Urinary bladder (tissue), 4 donors: ENCODE results near the gene RSPH4A. TPM values are rescaled to one million over a fixed set of nuclear protein-coding genes. Genes with fewer than 3 reads are reported as not detected.
"Not testable (repeated sequence)": the region's sequence is repeated elsewhere in the genome, so short reads cannot be mapped to it uniquely, and the experiment has no call there.

Source experiments
- DNase-seq: peaks from one replicate; pipeline ENCODE4 v3.0.0-alpha.2; 2015; ENCODE audit errors: extremely low spot score
- H3K27ac ChIP-seq: one replicate; pipeline ENCODE4 v1.5.1; 2013; ENCODE audit warnings: low read depth, mild to moderate bottlenecking, moderate library complexity
- H3K36me3 ChIP-seq: one replicate; pipeline ENCODE4 v1.6.1; 2013; ENCODE audit warnings: mild to moderate bottlenecking, moderate library complexity; ENCODE audit not compliant: insufficient read depth
- H3K4me1 ChIP-seq: one replicate; pipeline ENCODE4 v1.6.1; 2013; ENCODE audit warnings: mild to moderate bottlenecking, moderate library complexity; ENCODE audit not compliant: insufficient read depth
- H3K4me3 ChIP-seq: one replicate; pipeline ENCODE4 v1.5.1; 2013; ENCODE audit warnings: low read depth, low read length
- WGBS: extraction: QIAGEN DNeasy Blood & Tissue Kit; methylation state at CpG from one replicate; pipeline ENCODE4 v1.1.7; 2013; 5-methylcytosine and 5-hydroxymethylcytosine counted together
- polyA plus RNA-seq: library from polyadenylated mRNA; stranded (reverse); fragments of 200-250 nt; gene quantifications from one replicate; pipeline ENCODE4 v1.2.3, GENCODE V29; 2013
- total RNA-seq: library from RNA; depleted of rRNA; stranded (reverse); fragments of >200 nt; gene quantifications from one replicate; pipeline ENCODE4 v1.2.3, GENCODE V29; 2014
- donor health status: healthy with polysubstance abuse.
- donor health status: healthy.

Gene RSPH4A
- total and polyA plus RNA-seq, 2 donors = 0.28 to 0.90 TPM

DNA sequence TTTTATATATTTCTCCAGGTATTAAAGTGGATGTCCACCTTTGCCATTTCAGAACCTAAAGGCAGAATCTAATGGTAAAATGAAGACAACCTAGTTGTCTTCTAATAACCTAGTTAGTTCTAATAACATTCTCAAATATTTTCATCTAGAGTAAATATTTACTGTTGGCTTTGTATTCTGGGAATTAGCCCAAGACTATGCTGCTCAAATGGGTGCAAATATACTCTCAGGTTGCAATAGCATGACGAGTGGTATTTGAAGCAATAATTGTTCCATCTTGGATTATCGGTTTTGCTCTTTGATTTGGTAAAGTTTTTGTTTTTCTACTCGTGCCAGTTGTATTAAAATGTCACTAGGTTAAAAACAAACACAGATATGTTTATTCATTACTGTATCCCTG, 21.0 kb upstream of the RSPH4A start:
- no peak for DNase-seq
- no peak overlapping the region for H3K27ac ChIP-seq

DNA sequence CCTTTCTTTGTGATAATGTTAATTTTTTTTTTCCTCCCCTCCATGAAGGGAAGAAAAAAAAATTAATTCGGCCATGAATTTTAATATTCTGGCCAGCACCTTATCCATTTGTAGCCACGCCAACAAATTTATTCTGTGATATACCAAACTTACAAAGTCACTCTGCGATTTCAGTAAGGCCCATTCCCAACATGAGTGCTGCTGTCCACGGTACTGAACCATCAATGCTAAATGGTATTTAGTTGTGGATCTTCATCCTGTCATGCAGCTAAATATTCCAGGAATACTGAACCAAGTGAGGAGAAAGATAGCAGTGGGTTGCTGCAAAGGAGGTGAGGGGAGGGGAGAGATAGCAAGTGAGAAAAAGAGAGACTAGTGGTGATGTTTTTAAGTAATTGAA, 19.5 kb upstream of the RSPH4A start:
- peaks cover 8% of the 10 kb centered on the region for H3K36me3 ChIP-seq

More for the DNA sequence above, 21.0 kb upstream of the RSPH4A start:
- Histone ChIP-seq H3K4me1 (no peaks in the 10 kb centered on the region), H3K36me3 (peaks cover 11% of the 10 kb centered on the region), H3K4me3 (no peak overlapping the region)
- WGBS = 67% methylated on average over 3 of the region's 3 CpGs

DNA sequence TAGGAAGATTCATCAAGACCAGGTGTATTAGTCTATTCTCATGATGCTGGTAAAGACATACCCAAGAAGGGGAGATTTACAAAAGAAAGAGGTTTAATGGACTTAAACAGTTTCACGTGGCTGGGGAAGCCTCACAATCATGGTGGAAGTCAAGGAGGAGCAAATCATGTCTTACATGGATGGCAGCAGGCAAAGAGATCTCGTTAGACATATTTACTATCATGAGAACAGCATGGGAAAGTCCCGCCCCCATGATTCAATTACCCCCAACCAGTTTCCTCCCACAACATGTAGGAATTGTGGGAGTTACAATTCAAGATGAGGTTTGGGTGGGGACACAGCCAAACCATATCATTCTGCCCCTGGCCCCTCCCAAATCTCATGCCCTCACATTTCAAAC, 12.4 kb upstream of the RSPH4A start:
- not testable (repeated sequence) for H3K36me3 ChIP-seq, H3K4me3 ChIP-seq, DNase-seq, H3K27ac ChIP-seq, H3K4me1 ChIP-seq
- 92% methylated on average over 3 of the region's 3 CpGs for WGBS

More for the DNA sequence above, 19.5 kb upstream of the RSPH4A start:
- no peak for DNase-seq
- Histone ChIP-seq H3K4me3 (no peak overlapping the region), H3K27ac (no peak overlapping the region), H3K4me1 (no peaks in the 10 kb centered on the region)
- WGBS = 79% methylated on average over 4 of the region's 4 CpGs

DNA sequence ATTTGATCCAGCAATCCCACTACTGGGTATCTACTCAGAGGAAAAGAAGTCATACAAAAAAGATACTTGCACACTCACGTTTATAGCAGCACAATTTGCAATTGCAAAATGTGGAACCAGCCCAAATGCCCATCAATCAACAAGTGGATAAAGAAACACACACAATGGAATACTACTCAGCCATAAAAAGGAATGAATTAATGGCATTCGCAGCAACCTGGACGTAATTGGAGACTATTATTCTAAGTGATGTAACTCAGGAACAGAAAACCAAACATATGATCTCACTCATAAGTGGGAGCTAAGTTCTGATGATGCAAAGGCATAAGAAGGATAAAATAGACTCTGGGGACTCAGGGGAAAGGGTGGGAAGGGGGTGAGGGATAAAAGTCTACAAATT, 11.4 kb upstream of the RSPH4A start:
- H3K27ac ChIP-seq, DNase-seq, H3K4me3 ChIP-seq, H3K4me1 ChIP-seq, H3K36me3 ChIP-seq: not testable (repeated sequence)
- WGBS = 90% methylated on average over 3 of the region's 3 CpGs

DNA sequence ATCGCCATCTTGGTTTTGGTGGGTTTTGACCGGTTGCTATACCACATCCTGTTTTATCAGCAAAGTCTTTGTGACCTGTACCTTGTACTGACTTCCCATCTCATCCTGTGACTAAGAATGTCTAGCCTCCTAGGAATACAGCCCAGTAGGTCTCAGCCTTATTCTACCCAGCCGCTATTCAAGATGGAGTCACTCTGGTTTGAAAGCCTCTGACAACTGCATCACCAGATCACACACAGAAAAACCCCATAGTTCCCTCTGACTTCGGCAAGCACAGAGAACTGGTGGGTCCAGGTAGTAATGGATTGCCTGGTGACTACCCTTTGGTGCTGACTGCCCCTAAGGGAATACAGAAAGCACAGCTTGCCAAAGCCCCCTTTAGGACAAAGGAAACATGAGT, 10.3 kb upstream of the RSPH4A start:
- H3K4me3 ChIP-seq = no peak overlapping the region
- H3K36me3 ChIP-seq = no peaks in the 10 kb centered on the region
- no peak for DNase-seq
- no peak overlapping the region for H3K27ac ChIP-seq
- H3K4me1 ChIP-seq = no peaks in the 10 kb centered on the region
- 98% methylated on average over 4 of the region's 4 CpGs for WGBS

DNA sequence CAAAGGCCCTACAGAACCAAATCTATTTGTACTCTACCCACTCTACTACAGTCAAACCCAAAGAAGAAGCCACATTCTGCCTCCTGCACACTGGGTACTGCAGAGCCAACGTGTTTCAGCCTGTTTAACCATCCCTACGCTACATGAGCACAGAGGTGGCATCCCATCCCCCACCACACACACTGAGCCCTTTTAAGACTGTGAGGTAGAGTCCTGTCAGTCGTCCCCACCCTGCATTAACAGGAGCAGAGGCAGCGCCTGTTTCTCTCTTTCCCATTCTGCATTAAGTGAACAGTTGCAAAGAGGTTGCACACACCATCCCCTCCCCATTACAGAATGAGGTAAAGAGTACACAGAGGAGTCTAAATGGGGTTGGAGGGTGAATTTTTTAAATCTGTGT, 5.2 kb upstream of the RSPH4A start:
- no peak for DNase-seq
- no peaks in the 10 kb centered on the region for H3K4me1 ChIP-seq
- no peak overlapping the region for H3K4me3 ChIP-seq
- 41% methylated on average over 4 of the region's 4 CpGs for WGBS
- H3K27ac ChIP-seq = no peak overlapping the region
- H3K36me3 ChIP-seq = no peaks in the 10 kb centered on the region

DNA sequence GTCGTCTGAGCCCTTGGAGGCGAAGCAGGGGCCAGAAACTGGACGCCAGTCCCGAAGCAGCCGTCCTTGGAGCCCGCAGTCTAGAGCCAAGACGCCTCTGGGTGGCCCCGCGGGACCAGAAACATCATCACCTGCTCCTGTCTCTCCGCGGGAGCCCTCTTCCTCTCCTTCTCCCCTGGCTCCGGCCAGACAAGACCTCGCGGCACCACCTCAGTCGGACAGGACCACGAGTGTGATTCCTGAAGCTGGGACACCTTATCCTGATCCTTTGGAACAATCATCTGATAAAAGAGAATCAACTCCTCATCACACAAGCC, 416 bp downstream of the RSPH4A start:
- DNase-seq = no peak
- Histone ChIP-seq H3K4me1 (no peaks in the 10 kb centered on the region), H3K4me3 (peak overlapping the region; percentile 43), H3K36me3 (no peaks in the 10 kb centered on the region), H3K27ac (peak overlapping the region; percentile 12)
- WGBS = under 1% methylated on average over 16 of the region's 16 CpGs

DNA sequence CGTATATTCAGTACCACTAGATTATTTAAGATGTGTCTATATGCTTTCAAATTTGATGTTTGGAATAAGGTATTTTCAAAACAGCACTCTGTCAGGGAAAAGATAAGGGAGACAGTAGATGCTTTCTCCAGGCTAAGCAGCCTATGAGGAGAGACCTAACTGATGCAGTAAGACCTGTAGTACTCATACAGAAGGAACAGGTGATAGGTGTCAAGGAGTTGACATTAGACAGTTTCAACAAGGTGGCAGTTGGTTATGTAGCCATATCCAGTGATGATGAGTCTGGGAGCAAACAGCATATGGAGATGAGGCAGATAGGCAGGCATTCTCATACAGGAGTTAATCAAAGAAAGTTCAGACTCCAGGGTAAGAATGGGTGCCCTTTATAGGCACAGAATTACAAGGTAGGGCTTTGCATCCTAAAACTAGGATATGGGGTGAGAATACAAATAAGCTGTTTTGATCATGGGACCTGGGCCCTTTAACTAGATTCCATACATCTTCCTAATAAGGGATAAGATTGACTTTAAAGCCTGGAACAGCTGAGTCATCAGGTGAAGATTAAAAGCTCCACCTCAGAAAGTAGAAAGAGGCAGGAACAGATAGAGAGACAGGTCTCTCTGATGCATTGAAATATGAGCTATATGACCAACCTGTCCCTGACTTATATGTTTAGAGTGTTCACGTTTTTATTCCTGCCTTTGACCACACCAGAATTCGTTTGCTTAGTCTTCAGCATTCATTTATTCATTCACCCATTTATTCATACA, 7.9 kb downstream of the RSPH4A start:
- H3K4me1 ChIP-seq = no peaks in the 10 kb centered on the region
- H3K4me3 ChIP-seq = no peak overlapping the region
- H3K36me3 ChIP-seq = no peaks in the 10 kb centered on the region
- WGBS = 57% methylated on average over 3 of the region's 3 CpGs
- peak overlapping the region; percentile 23 for H3K27ac ChIP-seq
- no peak for DNase-seq

DNA sequence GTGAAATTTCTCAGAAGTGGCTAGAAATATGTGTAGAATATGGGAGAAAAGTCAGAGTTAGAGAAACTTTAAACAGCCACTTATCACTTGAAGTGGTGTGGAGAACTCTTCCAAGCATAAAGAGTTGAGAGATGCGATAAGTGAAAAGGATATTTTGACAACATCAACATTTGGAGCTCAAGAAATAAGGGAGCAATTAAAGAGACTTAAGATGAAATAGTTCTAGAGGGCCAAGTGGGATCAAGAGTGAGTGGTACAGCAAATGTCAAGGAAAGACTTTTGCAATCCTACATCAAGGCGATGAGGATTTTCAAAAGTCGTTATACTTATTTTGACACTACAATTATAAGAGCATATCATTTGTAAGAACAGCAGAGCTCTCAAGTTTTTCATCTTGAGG, 9.6 kb downstream of the RSPH4A start:
- H3K4me1 ChIP-seq = peaks cover 1% of the 10 kb centered on the region
- H3K27ac ChIP-seq = no peak overlapping the region
- no peak for DNase-seq
- H3K36me3 ChIP-seq = no peaks in the 10 kb centered on the region
- 95% methylated on average over 3 of the region's 3 CpGs for WGBS
- no peak overlapping the region for H3K4me3 ChIP-seq

DNA sequence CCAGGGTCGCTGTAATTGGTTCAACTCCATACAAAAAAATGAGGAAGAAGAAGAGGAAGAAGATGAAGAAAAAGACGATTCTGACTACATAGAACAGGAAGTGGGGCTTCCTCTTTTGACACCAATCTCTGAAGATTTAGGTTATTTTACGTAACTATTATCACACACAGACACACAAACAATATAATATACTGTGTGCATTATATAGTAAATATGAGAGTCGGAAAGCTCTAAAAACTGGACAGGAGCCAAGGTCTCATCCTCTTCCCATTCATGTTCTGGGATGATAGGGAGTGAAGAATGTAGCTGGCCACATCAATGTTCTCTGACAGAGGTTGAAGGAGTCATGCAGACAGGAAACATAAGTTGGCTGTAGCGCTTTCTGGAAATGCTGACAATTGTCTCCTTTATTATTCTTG, 13.3 kb downstream of the RSPH4A start:
- no peaks in the 10 kb centered on the region for H3K36me3 ChIP-seq
- WGBS = 61% methylated on average over 5 of the region's 5 CpGs
- no peak overlapping the region for H3K27ac ChIP-seq
- no peak overlapping the region for H3K4me3 ChIP-seq
- DNase-seq = no peak
- peaks cover 1% of the 10 kb centered on the region for H3K4me1 ChIP-seq

DNA sequence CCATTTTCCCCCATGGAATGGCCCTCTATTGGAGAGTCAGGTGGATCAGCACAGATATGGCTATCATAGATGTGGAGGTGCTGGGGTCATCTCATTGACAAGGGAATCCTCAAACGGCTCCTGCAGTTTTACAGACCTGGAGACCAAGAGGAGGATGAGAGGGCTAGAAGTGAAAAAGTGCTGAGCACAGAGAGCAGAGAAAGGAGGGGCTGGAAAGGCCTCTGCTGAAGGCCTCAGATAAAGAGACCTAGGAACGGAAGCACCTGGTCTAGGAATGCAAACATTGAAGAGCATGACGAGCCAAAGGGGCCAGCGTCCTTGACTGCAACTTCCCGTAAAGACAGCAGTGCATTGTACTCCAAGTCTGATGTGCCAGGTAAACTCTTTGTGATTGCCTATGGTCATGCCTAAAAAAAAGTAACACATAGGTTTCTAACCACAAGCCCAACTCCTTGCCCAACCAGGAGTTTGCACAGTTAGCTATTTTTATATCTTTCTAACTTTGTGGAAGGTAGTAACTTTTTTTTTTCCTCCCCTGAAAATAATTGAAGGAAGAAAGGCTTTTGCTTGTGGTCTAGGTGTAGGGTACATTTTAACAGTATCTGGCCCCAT, 15.2 kb downstream of the RSPH4A start:
- WGBS = 63% methylated on average over 5 of the region's 5 CpGs
- H3K36me3 ChIP-seq = peaks cover 2% of the 10 kb centered on the region
- no peak for DNase-seq
- H3K4me1 ChIP-seq = peaks cover 1% of the 10 kb centered on the region
- H3K4me3 ChIP-seq = no peak overlapping the region
- H3K27ac ChIP-seq = no peak overlapping the region

DNA sequence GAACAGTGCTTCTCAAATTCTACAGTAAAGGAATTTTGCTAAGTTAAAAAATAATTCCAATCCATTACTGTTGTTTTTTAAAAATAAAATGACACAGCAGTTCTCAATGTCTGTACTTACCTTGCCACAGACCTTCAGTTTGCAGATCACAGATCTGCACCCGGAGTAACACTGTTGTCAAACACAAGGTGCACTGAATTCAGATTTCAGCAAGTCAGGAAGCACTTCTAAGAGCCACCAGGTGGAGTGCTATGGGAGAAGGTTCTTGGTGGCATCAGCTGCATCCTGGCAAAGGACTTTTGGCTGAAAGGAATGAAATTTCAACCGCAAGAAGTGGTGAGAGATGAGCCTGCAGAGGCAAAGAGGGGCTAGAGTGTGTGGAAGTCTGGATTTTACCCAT, 17.4 kb downstream of the RSPH4A start:
- Histone ChIP-seq H3K27ac (no peak overlapping the region), H3K4me1 (peaks cover 1% of the 10 kb centered on the region), H3K4me3 (no peak overlapping the region), H3K36me3 (peaks cover 2% of the 10 kb centered on the region)
- WGBS = 84% methylated on average over 2 of the region's 2 CpGs
- no peak for DNase-seq

DNA sequence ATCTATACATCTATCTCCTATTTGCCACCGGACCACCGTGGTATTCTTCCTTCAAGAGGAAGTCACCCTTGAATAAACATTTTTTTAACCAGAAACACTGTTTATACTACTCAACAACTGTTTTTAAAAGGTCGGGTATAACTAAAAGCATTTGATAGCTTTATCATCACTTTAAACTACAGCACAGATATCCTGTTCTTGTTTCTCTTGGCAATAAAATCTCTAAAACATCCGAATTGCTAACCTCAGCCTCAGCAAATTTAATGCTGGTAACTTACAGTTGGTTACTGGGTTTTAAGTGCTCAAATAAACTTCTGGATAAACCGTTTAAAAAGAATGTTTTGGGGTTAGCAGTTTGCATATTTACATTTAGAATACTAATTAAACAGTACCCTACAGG, 31.9 kb downstream of the RSPH4A start:
- H3K4me3 ChIP-seq = no peak overlapping the region
- 26% methylated on average over 5 of the region's 5 CpGs for WGBS
- no peak overlapping the region for H3K27ac ChIP-seq
- H3K36me3 ChIP-seq = no peaks in the 10 kb centered on the region
- DNase-seq = no peak
- H3K4me1 ChIP-seq = no peaks in the 10 kb centered on the region

DNA sequence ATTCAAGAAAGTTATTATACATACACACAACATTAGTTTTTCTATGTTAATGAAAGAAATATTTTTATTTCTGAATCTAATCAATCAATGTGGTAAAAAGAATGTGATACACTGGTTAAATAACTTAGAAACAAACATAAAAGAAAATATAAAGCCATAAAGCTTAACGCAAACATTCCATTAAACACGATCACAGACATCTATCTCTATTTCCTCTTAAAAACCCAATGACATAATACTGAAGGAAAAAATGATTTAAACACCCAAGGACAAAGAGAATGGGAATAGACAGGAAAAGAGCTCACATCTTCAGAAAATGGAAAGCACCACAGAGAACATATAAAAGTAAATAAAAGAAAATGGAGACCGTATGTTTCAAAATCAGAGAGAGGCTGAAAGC, 32.9 kb downstream of the RSPH4A start:
- H3K4me3 ChIP-seq = no peak overlapping the region
- no peak overlapping the region for H3K27ac ChIP-seq
- 84% methylated on average over 3 of the region's 3 CpGs for WGBS
- no peak for DNase-seq
- H3K36me3 ChIP-seq = no peaks in the 10 kb centered on the region
- no peaks in the 10 kb centered on the region for H3K4me1 ChIP-seq
